ENCODE data around the gene OCA2. TPM values are rescaled to one million over a fixed set of nuclear protein-coding genes. Genes with fewer than 3 reads are reported as not detected.

OCA2 gene
- total RNA-seq, 1 experiment from 2014 or later: 0.31 TPM

GRCh38 chr15:27871902-27872260 lies 227.2 kb downstream of the OCA2 start:
- Histone ChIP-seq H2BK15ac (ENCODE audit: low read depth, low read length) (no peak overlapping the region), H3K23me2 (ENCODE audit: insufficient read length, low read depth, low read length, poor library complexity, severe bottlenecking) (no peaks in the 10 kb centered on the region), H3K27ac (ENCODE audit: insufficient read length, low read depth, low read length) (no peak overlapping the region), H2BK120ac (ENCODE audit: low read depth, low read length, poor library complexity, severe bottlenecking) (no peak overlapping the region), H3K4me1 (ENCODE audit: insufficient read depth, low read length) (no peaks in the 10 kb centered on the region), H3T11ph (ENCODE audit: low read length) (no peak overlapping the region), H3K27me3 (ENCODE audit: insufficient read depth, low read length) (no peaks in the 10 kb centered on the region), H3K23ac (ENCODE audit: insufficient read length, low read depth, low read length) (no peak overlapping the region), H4K8ac (replicated peaks; ENCODE audit: insufficient read length, low read depth, low read length) (no peak overlapping the region), H2BK20ac (ENCODE audit: low read depth, low read length, poor library complexity, severe bottlenecking) (no peak overlapping the region), H4K5ac (ENCODE audit: insufficient read length, low read depth, low read length) (no peak overlapping the region), H2AK5ac (ENCODE audit: insufficient read length, low read length) (no peak overlapping the region), H3K18ac (ENCODE audit: insufficient read length, low read depth, low read length) (no peak overlapping the region), H3K9ac (ENCODE audit: extremely low read depth, insufficient read length, low read length) (no peak overlapping the region), H3K4me2 (ENCODE audit: insufficient read depth, insufficient read length, low read length) (no peak overlapping the region), H2AFZ (ENCODE audit: low read length) (no peak overlapping the region), H4K20me1 (ENCODE audit: control insufficient read depth, insufficient read depth, insufficient read length) (no peaks in the 10 kb centered on the region), H3K4ac (ENCODE audit: low read depth, low read length) (no peak overlapping the region), H4K91ac (ENCODE audit: insufficient read length, low read depth, low read length) (no peak overlapping the region), H3K14ac (ENCODE audit: insufficient read depth, low read length) (no peak overlapping the region), H2BK5ac (ENCODE audit: insufficient read length, low read length) (no peak overlapping the region), H3K79me1 (ENCODE audit: insufficient read depth, low read depth, low read length, poor library complexity, severe bottlenecking) (no peaks in the 10 kb centered on the region), H3K56ac (ENCODE audit: insufficient read length, low read depth, low read length) (no peak overlapping the region), H3K9me3 (ENCODE audit: control insufficient read depth, low read depth, low read length) (no peaks in the 10 kb centered on the region), H3K79me2 (ENCODE audit: insufficient read depth, low read length) (no peaks in the 10 kb centered on the region), H2BK12ac (ENCODE audit: insufficient read length, low read depth, low read length) (no peak overlapping the region)
- Mint-ChIP-seq H3K4me1 (peaks cover 0 to 4% of the 10 kb centered on the region in 2 experiments; a peak in 1 of 4 replicates), H3K27me3 (ENCODE audit: low read depth) (no peaks in the 10 kb centered on the region), H3K27ac (no peak overlapping the region), H3K4me3 (no peak overlapping the region), H3K9me3 (no peaks in the 10 kb centered on the region; a peak in 1 of 5 replicates), H3K36me3 (ENCODE audit: insufficient read depth in 1 of 3, low read depth in 3 of 3) (no peaks in the 10 kb centered on the region)
- no CpG with 5 or more reads among the region's 5 CpGs for WGBS (ENCODE audit: extremely low coverage, insufficient read length, low lambda C conversion rate)
- no peak for TF ChIP-seq CTCF (conservative IDR thresholded peaks at IDR 0.05)
- DNase-seq: no peak

Data from H9 (cell line).